HL-60 (cell line): Measurements from ENCODE around the gene KRT86.

ENCODE experiments used
- DNase-seq, 2 experiments: peaks; one replicate each; pipeline ENCODE4 v3.0.0-alpha.2; 2010 to 2020; ENCODE audit warnings: low read depth in 1 of 2, low spot score in 1 of 2
- H3K27ac ChIP-seq: fragments of 250-450 bp; sonication (Bioruptor Pico); replicated peaks from 2 replicates; pipeline ENCODE4 v1.5.1; 2020; ENCODE audit warnings: mild to moderate bottlenecking, moderate library complexity
- H3K27me3 ChIP-seq: fragments of 250-450 bp; sonication (Bioruptor Pico); 2 replicates; pipeline ENCODE4 v1.5.1; 2021; ENCODE audit warnings: mild to moderate bottlenecking, moderate library complexity; ENCODE audit not compliant: insufficient read depth, poor library complexity, severe bottlenecking
- H3K4me3 ChIP-seq: replicated peaks from 2 replicates; pipeline ENCODE4 v1.5.1; 2011; ENCODE audit warnings: mild to moderate bottlenecking, control low read depth, low read length; ENCODE audit not compliant: insufficient read depth
- CTCF ChIP-seq: IDR thresholded peaks from one replicate; pipeline ENCODE4 v1.5.1; 2011; ENCODE audit warnings: low read length, control low read depth, inconsistent platforms; ENCODE audit not compliant: insufficient read depth
- GABPA ChIP-seq: IDR thresholded peaks from 2 replicates; pipeline ENCODE4 v1.6.1; 2012; ENCODE audit warnings: low read depth
- POLR2AphosphoS5 ChIP-seq: IDR thresholded peaks from 2 replicates; pipeline ENCODE4 v1.6.1; 2012; ENCODE audit warnings: low read depth
- REST ChIP-seq: IDR thresholded peaks from 2 replicates; pipeline ENCODE4 v1.6.1; 2012; ENCODE audit warnings: low read depth; ENCODE audit not compliant: insufficient replicate concordance
- SPI1 ChIP-seq: IDR thresholded peaks from 2 replicates; pipeline ENCODE4 v1.6.1; 2012; ENCODE audit warnings: low read depth, mild to moderate bottlenecking, borderline replicate concordance

The KRT86 gene

DNA sequence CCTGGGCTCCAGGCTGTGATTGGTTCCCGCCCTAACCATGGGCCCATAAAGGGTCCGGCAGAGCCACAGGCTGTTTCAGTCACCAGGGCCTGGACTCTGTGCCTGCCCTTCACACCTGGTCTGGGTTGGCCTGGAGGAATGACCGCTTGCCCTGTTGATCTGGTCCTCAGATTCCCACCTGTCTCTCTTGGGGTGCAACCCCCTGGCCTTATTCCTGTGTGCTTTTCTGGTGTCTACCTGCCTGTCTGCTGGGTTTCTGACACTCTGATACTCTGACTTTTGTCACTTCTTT is 49.7 kb downstream of the KRT86 start:
- H3K27ac ChIP-seq: no peak overlapping the region
- DNase-seq: no peak
- no peak for TF ChIP-seq SPI1
- TF ChIP-seq POLR2AphosphoS5: no peak
- no peak for TF ChIP-seq CTCF
- no peak for TF ChIP-seq REST
- TF ChIP-seq GABPA: no peak
- H3K4me3 ChIP-seq: no peak overlapping the region
- peaks cover 16% of the 10 kb centered on the region for H3K27me3 ChIP-seq

DNA sequence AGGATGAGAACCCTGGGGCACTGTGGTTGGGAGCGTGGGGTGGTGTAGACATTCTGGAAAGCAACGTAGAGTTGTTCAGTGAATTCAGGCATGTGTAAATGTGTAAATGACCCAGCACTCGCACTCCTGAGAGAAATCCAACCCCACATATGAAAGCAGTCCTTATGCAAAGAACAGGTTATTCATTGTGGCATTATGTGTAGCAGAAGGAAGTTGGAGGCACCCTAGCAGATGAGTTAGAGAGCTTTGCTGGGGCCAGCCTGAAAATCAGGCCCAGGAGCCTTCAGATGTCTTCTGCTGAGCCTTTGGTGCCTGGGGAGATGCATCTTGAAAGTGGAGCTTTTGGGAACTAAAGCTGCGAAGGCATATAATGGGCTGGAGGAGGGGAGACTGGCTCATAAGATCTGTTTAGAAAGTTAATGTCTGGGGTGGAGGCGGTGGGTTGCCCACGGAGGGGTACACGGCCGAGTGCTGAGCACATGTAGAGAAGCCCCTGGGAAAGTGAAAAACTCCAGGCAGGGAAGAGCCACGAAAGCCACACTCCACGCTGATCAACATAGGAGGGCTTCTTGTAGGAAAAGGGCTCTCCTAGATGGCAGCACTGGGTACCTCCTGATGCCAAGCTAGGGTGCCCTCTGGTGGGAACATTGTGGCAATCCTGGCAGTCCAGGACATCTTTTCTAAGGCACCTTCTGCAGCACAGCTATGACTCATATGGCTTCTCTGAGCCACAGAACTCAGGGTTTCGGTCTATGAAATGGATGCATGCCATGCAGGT is 52.8 kb downstream of the KRT86 start:
- peak; percentile 65 to 84 for DNase-seq
- Histone ChIP-seq H3K27ac (no peak overlapping the region), H3K4me3 (no peak overlapping the region), H3K27me3 (peaks cover 14% of the 10 kb centered on the region)
- TF ChIP-seq GABPA (no peak), REST (no peak), SPI1 (no peak), POLR2AphosphoS5 (no peak), CTCF (peak; percentile 98)

GRCh38 chr12:52327830-52328500 is 53.5 kb downstream of the KRT86 start:
- Histone ChIP-seq H3K4me3 (no peak overlapping the region), H3K27ac (no peak overlapping the region)

More at GRCh38 chr12:52327830-52328500, 53.5 kb downstream of the KRT86 start:
- H3K27me3 ChIP-seq: peaks cover 14% of the 10 kb centered on the region
- DNase-seq: no peak
- no peak for TF ChIP-seq SPI1
- no peak for TF ChIP-seq GABPA
- no peak for TF ChIP-seq REST
- no peak for TF ChIP-seq POLR2AphosphoS5
- TF ChIP-seq CTCF: no peak
